Fibroblast of skin of left quadriceps (primary cell): ENCODE data around the gene DNAH12.
"Not testable (repeated sequence)": the region's sequence is repeated elsewhere in the genome, so short reads cannot be mapped to it uniquely, and the experiment has no call there.

ENCODE experiments used
- DNase-seq, 2 experiments: peaks; one replicate each; pipeline ENCODE4 v3.0.0-alpha.2; 2013; ENCODE audit warnings: low read depth in 2 of 2

Gene DNAH12

DNA sequence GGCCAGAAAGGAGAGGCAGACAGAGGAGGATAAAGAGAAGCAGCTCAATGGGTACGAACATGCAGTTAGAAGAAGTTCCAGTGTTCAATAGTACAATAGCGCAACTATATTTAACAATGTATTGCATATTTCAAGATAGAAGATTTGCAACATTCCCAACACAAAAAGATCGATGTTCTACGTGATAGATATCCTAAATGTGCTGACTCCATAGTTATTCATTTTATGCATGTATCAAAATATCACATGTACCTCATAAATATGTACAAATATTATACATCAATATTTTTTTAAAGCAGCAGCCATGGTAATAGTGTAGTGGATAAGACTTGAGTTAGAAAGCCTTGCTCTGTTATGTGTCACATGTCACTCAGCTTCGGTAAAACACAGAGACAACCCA lies 141.5 kb downstream of the DNAH12 start:
- no peak for DNase-seq

DNA sequence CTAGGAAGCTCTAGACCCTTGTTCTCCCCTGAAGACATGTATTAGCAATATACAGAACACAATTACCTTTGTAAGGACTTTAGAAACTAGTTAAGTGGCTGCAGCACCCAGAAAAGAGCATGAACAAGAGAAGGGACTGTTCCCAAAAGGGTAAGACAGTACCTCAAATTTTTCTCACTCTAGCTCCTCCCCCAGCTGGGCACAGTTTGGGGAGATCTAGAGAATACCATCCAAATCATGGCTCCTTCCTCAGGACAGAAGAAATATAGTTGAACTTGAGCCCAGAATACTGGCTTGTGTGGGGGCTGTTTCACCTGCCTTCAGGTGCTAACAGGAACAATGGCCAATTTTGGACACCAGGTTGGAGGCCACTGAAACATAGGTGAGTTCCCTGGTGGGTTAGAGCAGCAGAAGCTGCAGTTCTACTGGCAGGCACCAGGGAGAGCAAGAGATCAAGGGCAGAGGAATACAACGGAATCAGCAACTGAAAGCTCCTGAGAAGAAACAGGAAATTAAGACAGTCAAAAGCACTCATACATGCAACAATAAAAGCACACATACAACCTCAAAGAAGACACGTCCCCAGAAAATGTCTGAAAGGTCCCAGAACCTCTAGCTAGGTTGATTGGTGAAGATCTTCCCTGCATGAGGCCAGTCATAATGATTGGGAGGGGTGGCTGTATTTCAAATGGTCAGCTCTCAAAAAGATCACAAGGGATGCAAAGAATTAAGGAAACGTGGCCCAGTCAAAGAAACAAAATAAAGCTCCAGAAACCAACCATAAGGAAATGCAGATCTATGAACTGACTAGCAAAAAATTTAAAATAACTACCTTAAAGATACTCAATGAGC lies 146.7 kb downstream of the DNAH12 start:
- DNase-seq: peak; percentile 11 to 12

DNA sequence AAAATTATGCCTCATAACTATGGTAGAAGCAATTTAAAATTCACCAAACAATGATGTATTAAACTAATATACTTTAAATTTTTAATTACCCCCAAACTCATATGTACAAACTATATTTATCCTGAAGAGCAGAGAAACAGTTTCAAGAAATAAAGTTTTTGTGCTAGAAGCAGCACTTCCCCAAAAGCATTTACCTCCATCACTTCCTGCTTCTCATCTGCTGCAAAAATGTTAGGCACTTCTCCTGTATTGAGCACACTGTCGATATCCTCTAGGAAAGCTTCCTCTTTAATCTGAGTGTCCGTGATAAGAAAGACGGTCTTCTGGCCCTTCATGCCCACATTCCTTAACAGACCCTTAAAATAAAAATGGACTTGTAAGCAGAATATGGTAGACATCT lies 150.2 kb downstream of the DNAH12 start:
- no peak for DNase-seq

DNA sequence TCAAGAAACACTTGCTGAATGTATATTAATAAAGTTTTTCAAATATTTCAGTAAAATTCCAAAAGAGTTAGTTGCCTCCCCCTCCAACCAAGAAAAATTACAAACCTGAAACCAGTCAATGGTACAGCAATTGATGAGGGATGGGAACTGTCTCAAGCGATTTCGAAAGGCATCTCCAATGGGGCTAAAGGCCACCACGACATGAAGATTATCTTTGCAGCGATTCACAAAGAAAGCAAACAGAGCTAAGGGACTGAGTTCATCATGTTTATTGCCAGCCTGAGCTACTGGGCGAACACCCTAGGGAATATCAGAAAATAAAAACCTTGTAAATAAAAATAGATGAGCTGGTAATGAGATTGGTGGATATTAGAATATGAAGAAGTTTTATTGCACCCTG lies 152.4 kb downstream of the DNAH12 start:
- no peak for DNase-seq

DNA sequence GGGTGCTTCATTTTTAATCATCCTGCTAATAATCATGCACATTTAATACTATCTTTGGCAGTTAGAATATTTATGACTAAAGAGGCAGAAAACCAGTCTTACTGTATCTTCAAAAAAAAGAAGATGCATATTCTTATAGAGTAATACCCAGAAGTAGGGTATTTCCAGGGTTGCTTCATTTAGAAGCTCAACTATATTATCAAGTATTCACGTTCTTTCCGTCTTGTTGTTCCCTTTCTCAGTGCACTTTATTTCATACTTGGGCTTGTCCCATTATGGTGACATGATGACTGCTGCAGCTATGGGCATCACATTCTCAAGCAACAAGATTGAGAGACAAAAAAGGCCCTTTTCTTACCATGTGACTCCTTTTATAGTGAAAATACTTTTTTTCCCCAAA lies 154.9 kb downstream of the DNAH12 start:
- DNase-seq: no peak

DNA sequence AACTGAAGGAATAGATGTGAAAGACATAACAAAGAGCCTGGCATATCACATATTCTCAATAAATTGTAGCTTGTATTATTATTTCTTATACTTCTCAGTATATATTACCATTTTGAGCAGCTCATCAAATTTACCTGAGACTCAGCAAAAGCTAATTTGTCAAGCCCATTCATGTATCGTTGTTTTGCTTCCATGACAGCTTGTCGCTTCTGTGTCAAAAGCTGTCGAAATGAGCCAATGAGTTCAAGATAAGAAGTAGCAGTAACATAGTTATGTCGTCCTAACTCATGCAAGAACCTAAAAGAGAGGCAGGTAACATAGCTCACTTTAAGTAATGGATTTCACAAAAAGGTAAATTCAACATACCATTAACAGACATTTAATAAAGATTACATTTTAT lies 157.8 kb downstream of the DNAH12 start:
- no peak for DNase-seq

DNA sequence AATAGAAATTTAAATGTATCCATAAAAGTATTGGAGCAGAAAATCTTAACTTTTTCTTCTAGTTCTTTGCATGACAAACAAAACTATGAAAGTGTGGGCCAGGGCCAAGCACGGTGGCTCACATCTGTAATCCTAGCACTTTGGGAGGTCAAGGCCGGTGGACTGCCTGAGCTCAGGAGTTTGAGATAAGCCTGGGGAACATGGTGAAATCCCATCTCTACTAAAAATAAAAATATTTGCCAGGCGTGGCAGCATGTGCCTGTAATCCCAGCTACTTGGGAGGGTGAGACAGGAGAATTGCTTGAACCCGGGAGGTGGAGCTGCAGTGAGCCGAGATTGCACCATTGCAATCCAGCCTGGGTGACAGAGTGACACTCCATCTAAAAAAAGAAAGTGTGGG lies 158.6 kb downstream of the DNAH12 start:
- no peak for DNase-seq

DNA sequence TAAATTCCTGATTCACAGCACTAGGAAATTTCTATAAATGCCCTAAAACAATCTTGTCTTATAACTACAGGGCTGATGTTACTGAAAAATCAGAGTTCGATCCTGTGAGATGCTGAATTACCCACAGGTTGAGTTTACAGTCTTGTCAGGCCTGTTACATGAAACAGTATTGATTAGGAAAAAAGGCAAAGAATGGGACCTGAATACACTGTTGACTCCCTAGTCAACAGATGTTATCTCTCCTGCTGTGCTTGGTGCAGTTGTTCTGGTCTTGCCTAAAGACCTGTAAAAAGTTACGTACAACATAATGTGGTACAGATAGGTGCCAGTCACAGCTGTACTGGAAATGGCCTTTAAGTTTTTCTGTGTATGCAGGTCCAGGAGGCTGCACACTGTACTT lies 160.3 kb downstream of the DNAH12 start:
- no peak for DNase-seq

DNA sequence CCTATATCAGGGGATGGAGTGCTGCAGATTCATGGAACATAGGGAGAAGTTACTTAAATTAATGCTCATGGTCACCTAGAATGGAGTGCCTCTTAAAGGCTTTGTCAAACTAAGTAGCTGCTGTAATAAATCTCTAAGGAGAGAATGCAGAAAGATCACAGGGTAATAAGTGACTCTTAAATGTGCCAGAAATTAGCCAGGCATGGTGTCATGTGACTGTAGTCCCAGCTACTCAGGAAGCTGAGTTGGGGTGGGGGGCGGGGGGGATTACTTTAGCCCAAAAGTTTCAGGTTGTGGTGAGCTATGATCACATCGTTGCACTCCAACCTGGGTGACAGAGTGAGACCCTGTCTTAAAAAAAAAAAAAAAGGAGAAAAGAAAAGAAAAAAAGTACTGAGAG lies 160.7 kb downstream of the DNAH12 start:
- DNase-seq: no peak

DNA sequence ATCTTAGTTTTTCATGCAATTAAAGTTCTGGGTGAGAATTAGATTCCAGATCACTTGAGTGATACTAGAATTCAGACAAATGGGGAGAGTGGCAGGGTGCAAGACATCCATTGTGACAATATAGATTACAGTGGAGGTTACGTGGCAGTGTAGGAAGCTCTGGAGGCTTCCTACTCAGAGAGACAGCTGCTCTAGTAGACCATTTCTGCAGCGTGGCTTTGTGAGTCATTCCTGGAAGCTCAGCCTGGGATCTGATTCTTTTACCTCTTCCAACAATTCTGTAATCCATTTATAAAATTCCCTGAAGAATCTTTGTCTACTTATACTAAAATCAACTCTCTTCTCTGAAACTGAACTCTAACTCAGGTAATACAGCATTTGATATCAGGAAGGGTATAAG lies 161.2 kb downstream of the DNAH12 start:
- DNase-seq: peak in 1 of 2 experiments; percentile 1

DNA sequence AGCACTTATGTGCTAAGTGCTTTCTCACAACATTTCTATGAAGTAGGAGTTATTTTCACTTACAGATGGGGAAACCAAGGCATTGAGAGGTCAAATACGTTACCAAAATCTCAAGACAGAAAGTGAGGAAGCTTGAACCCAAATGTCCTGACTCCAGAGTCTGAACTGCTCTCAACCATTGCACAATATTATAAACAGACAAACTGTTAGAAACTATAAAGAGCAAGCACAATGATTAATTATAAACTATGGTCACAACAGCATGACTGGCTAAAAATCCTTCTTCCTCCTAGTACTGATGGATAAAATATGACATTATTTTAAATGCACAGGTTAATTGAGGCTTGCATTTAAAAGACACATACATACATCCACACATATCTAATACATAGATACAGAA lies 173.8 kb downstream of the DNAH12 start:
- no peak for DNase-seq

DNA sequence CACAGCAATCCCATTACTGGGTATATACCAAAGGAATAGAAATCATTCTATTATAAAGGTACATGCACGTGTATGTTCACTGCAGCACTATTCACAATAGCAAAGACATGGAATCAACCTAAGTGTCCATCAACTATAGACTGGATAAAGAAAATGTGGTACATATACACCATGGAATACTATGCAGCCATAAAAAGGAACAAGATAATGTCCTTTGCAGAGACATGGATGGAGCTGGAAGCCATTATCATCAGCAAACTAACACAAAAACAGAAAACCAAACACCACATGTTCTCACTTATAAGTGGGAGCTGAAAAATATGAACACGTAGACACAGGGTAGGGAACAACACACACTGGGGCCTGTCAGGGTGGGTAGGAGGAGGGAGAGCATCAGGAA lies 179.1 kb downstream of the DNAH12 start:
- not testable (repeated sequence) for DNase-seq

DNA sequence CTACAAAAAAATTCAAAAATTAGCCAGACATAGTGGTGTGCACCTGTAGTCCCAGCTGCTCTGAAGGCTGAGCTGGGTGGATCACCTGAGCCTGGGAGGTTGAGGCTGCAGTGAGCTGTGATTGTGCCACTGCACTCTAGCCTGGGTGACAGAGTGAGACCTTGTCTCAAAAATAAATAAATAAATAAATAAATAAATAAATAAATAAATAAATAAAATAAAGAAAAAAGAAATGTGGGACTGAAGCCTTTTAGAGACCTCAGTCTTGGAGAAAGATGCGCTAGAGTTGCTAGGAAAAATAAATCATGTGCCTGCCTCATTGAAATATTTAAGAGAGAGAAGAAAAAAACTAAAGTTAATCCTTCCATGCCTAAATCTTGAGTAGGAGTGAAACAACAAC lies 187.9 kb downstream of the DNAH12 start:
- not testable (repeated sequence) for DNase-seq

DNA sequence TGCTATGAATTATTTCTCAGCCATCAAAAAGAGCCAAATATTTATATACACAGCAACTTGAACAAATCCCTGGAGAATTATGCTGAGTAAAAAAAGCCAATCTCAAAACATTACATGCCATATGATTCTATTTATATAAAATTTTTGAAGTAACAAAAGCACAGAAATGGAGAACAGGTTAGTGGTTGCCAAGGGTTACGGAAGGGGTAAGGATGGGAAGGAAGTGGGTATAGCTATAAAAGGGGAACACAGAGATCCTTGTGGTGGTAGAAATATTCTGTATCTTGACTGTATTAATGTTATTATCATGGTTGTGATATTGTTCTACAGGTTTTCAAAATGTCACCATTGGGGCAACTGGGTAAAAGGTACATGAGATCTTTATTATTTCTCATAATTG lies 189.4 kb downstream of the DNAH12 start:
- no peak for DNase-seq

DNA sequence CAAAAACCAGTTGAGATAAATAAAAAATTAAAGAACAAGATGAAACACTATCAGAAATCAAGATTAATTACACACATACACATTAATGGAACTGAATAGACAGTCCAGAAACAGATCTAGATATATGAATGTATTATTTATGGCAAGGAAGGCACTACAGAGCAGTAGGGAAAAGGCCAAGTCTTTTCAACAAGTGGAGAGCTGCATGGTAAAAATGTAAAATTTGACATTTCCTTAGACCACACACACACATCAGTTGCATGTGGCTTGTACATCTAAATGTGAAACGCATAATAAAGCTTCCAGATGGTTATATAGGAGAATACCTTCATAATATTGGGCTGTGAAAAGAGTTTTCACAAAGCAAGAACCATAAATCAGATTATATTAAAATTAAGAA lies 193.9 kb downstream of the DNAH12 start:
- DNase-seq: no peak

DNA sequence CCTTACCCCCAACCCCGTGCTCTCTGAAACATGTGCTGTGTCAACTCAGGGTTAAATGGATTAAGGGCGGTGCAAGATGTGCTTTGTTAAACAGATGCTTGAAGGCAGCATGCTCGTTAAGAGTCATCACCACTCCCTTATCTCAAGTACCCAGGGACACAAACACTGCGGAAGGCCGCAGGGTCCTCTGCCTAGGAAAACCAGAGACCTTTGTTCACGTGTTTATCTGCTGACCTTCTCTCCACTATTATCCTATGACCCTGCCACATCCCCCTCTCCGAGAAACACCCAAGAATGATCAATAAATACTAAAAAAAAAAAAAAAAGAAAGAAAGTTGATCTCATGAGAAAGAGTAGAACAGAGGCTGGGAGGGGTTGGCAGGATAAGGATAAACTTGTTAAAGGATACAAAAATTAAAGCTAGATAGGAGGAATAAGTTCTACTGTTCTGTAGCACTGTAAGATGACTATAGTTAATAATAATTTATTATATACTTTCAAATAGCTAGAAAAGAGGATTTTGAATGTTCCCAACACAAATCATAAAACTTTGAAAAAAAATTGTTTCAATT lies 205.0 kb downstream of the DNAH12 start:
- not testable (repeated sequence) for DNase-seq

DNA sequence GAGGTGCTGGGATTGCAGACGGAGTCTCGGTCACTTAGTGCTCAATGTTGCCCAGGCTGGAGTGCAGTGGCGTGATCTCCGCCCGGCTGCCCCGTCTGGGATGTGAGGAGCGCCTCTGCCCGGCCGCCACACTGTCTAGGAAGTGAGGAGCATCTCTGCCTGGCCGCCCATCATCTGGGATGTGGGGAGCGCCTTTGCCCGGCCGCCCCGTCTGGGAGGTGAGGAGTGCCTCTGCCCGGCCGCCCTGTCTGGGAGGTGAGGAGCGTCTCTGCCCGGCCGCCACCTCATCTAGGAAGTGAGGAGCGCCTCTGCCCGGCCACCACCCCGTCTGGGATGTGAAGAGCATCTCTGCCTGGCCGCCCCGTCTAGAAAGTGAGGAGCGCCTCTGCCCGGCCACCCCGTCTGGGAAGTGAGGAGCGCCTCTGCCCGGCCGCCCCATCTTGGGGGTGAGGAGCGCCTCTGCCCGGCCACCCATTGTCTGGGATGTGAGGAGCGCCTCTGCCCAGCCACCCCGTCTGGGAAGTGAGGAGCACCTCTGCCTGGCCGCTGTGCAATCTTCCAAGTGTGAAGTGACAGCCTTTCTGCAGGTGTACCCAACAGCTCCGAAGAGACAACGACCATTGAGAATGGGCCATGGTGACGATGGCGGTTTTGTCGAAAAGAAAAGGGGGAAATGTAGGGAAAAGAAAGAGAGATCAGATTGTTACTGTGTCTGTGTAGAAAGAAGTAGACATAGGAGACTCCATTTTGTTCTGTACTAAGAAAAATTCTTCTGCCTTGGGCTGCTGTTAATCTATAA lies 205.7 kb downstream of the DNAH12 start:
- not testable (repeated sequence) for DNase-seq

DNA sequence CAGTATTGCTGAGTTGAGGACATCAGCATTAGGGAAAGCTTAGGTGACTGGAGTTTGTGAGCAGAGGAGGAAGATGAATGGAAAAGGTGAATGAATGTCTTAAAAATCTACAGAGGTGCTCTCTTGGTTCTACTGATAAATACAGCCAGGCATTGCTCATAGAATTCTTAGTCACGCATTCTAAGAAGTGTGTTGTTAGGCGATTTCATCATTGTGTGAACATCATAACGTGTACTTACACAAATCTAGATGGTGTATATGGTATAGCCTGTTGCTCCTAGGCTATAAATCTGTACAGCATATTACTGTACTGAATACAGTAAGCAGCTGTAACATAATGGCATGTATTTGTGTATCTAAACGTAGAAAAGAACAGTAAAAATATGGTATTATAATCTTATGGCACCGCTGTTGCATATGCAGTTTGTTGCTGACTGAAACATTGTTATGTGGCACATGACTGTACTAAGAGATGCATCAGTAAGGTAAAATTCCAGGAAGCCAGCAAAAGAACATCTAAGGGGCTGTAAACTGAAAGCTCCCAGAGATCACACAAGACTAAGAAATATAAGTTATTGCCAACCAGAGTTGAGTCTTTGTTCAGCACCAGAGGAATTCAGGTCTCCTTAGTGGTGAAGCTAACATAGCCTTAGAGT lies 208.7 kb downstream of the DNAH12 start:
- no peak for DNase-seq

DNA sequence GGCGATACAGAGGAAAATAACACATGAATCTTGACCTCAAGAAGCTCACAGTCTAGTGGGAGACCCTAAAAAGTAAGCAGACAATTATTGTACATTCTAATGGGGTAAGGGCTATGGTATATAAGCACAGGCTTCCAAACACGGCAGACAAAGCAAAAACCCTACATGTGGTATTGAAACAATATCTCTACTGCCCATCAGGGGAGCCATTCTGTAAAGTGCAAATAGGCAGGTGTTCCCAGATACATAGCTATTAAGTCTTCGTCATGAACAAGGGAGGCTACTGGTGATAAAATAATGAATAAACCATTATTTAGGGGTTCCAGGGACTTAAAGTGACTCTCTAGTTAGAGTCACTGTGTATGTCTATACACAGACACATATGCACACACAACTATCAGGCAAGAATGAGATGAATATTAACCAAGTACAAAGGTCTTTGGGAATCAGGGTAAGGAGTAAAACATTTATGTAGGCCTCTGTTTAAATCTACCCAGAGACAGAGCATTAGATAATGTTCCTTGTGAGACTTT lies 213.0 kb downstream of the DNAH12 start:
- no peak for DNase-seq

DNA sequence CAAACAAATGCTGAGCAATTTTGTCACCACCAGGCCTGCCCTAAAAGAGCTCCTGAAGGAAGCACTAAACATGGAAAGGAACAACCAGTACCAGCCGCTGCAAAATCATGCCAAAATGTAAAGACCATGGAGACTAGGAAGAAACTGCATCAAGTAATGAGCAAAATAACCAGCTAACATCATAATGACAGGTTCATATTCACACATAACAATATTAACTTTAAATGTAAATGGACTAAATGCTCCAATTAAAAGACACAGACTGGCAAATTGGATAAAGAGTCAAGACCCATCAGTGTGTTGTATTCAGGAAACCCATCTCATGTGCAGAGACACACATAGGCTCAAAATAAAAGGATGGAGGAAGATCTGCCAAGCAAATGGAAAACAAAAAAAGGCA lies 217.6 kb downstream of the DNAH12 start:
- DNase-seq: not testable (repeated sequence)

DNA sequence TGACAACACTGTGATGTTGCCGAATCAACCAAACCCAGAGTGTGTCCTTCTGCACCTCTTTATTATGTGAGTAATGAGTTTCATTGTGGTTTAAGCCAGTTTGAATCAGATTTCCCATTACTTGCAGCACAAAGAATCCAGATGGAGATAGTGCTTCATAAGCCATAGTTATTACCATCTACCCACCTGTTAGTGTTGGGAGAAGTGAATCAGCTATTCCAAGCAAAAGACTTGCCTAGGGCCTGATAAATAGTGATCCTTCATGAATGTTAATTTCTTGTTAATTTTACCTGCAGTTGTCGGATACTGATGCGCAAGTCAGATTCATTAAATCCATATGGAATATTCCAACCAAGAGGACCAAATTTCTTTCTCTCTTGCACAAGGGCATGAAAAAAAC lies 229.9 kb downstream of the DNAH12 start:
- DNase-seq: no peak

DNA sequence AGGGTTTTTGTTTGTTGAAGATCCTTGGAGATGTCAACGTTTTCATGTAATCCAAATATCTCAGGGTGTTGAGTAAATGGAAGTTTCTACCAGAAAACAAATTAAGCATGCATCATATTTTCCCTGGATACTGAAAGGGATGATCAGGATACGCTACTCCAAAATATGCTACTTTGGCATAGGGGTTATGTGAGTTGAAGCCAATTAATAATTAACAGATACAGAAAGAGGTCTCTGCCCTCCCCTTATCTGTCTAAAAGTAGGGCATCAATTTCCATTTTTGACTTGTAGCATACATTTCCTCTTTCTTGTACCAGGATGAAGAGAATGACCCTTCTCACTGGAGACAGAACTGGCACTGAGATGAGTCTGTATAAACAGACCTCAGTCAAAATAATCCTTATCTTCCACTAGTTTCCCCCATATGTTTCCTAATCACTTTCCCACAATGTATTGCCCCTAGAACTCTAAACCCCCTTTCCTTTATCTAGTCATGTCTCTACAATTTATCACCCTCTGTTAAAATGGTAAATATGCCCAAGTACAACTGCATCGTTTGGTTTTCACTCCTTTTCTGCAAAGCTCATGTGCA lies 234.3 kb downstream of the DNAH12 start:
- DNase-seq: no peak
